COLO829 (cell line): Measurements from ENCODE around the gene USP31.

Source experiments
- DNase-seq: peaks from one replicate; pipeline ENCODE4 v3.0.0; 2012; ENCODE audit warnings: low spot score

The USP31 gene

GRCh38 chr16:23092072-23092800 is 57.0 kb downstream of the USP31 start:
- DNase-seq, result no peak

GRCh38 chr16:23089111-23089510 is 60.1 kb downstream of the USP31 start:
- no peak for DNase-seq

GRCh38 chr16:23088018-23088417 is 61.2 kb downstream of the USP31 start:
- DNase-seq, result no peak

- DNase-seq, result no peak
Measured at GRCh38 chr16:23085949-23086348, 63.3 kb downstream of the USP31 start.

GRCh38 chr16:23082161-23082788 is 67.0 kb downstream of the USP31 start:
- no peak for DNase-seq

- no peak for DNase-seq
Measured at GRCh38 chr16:23081675-23082119, 67.6 kb downstream of the USP31 start.

GRCh38 chr16:23080747-23081146 is 68.5 kb downstream of the USP31 start:
- DNase-seq, result no peak

- no peak for DNase-seq
Measured at GRCh38 chr16:23080329-23080728, 68.9 kb downstream of the USP31 start.

- no peak for DNase-seq
Measured at GRCh38 chr16:23079675-23080301, 69.5 kb downstream of the USP31 start.

- no peak for DNase-seq
Measured at GRCh38 chr16:23074423-23074822, 74.8 kb downstream of the USP31 start.

- no peak for DNase-seq
Measured at GRCh38 chr16:23072769-23073549, 76.3 kb downstream of the USP31 start.

GRCh38 chr16:23072084-23072599 is 77.1 kb downstream of the USP31 start:
- peak; percentile 40 for DNase-seq

- DNase-seq, result no peak
Measured at GRCh38 chr16:23071196-23072083, 77.8 kb downstream of the USP31 start.

GRCh38 chr16:23069844-23070243 is 79.4 kb downstream of the USP31 start:
- DNase-seq, result no peak

GRCh38 chr16:23068079-23068736 is 81.0 kb downstream of the USP31 start:
- DNase-seq, result no peak

GRCh38 chr16:23066676-23067075 is 82.6 kb downstream of the USP31 start:
- DNase-seq, result no peak

GRCh38 chr16:23064639-23065038 is 84.6 kb downstream of the USP31 start:
- DNase-seq, result no peak

- DNase-seq, result no peak
Measured at GRCh38 chr16:23062524-23062923, 86.7 kb downstream of the USP31 start.

GRCh38 chr16:23061669-23062068 is 87.6 kb downstream of the USP31 start:
- no peak for DNase-seq

GRCh38 chr16:23060458-23061320 is 88.6 kb downstream of the USP31 start:
- DNase-seq, result peak; percentile 77
